GM19238 (cell line): ENCODE data around the gene CAND2.

Experiments used
- DNase-seq: peaks from one replicate; pipeline ENCODE4 v3.0.0; 2011; ENCODE audit warnings: low spot score; ENCODE audit not compliant: insufficient read length

The CAND2 gene

GRCh38 chr3:12807066-12807465, 10.6 kb downstream of the CAND2 start:
- no peak for DNase-seq

DNA sequence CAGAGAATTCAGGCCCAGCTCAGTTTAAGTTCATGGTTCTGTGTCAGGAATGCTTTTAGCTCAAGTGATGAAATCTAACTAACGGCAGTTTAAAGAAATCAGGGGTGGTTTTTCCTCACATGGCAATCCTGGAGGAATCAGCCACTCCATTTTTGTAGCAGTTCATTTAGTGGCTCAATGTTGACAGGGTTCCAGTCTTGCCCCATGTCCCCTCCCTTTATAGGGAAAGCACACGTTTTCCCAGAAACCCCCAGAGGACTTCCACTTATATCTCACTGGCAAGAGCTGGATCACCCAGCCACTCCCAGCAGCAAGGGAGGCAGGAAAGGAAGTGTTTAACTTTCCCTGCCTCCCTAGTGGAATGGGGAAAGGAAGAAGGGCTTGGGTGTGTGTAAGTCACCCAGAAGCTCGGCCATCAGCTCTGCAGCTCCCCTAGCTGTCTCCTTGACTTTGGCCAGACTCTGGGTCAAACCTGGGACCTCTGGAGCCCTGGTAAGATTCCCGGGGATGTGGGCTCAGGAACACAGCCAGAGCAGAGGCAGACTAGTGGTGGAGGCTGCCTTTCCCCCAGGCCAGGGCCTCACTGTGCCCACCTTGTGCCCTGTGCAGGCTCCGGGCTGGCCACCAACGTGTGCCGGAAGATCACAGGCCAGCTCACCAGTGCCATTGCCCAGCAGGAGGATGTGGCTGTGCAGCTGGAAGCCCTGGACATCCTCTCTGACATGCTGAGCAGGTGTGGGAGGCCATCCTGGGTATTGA, 11.3 kb downstream of the CAND2 start:
- DNase-seq = no peak

- DNase-seq = no peak
Measured at GRCh38 chr3:12808587-12808986, 12.1 kb downstream of the CAND2 start.

DNA sequence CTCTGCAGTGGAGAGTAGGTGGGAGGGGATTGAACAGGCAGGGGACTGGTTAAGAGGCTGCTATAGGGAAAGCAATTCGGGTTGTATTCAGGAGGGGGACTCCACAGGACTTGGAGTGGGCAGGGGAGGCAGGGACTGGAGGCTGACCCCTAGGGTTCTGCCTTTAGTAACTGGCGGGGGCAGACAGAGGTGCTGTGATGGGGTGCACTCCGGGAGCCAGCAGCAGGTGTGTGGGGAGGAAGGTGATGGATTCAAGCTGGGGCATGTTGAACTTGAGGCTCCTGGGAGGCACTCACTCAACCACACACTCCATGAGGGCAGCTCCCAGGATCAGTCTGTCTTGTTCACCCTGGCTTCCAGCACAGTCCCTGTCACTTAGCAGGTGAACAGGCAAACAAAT, 12.5 kb downstream of the CAND2 start:
- DNase-seq = no peak

DNA sequence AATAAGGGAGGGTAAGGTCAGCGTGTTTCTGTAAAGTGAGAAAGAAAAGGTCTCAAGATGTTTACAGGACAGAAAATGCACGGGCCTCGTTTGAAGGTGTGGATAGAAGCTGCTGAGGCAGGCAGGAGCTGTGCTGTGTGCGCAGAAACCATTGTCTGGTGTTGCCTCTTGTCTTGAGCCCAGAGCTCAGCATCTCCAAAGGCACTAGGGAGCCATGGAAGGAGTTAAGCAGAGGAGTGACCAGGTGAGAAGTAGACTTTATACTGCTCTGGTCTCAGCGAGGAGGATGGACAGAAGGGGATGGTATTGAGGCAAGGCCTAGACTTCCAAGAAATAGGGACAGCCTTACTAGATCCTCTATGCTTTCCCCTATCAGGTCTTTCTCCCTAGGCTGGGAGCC, 13.0 kb downstream of the CAND2 start:
- DNase-seq = no peak

- peak; percentile 94 for DNase-seq
Measured at GRCh38 chr3:12810013-12810780, 13.7 kb downstream of the CAND2 start.

DNA sequence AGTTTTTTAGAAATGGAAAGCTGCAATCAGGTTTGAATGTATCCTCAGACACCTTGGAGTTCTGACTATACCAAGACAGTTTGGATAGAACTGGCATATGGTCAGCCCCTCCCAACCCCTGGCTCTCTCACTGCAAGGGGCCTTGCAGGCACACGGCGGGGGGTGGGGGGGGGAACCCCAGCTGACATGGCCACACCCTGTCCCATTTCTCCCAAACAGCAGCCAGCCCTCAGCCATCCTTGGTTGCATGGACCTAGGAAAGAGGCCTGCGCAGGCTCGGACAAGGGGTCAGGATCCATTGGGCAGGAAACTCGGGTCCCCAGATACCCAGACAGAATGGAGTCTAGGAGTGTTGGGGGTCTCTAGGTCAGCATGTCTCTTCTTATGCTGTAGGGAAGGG, 14.5 kb downstream of the CAND2 start:
- no peak for DNase-seq

DNA sequence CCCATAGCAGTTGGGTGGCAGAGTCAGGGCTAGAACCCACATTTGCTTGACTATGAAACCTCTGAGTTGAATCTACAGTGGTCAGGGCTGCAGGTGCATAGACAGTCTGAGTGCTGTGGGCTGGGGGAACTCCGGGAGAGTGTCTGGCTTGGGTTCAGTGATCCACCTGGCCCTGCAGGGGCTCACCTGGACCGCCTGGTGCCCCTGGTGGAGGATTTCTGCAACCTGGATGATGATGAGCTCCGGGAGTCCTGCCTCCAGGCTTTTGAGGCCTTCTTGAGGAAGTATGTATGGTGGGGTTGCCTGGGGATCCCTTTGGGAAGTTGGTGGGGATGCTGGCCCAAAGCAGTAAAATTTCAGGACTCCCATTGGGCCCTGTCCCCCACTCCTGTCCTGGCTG, 16.3 kb downstream of the CAND2 start:
- DNase-seq = no peak

- no peak for DNase-seq
Measured at GRCh38 chr3:12813967-12814366, 17.5 kb downstream of the CAND2 start.

DNA sequence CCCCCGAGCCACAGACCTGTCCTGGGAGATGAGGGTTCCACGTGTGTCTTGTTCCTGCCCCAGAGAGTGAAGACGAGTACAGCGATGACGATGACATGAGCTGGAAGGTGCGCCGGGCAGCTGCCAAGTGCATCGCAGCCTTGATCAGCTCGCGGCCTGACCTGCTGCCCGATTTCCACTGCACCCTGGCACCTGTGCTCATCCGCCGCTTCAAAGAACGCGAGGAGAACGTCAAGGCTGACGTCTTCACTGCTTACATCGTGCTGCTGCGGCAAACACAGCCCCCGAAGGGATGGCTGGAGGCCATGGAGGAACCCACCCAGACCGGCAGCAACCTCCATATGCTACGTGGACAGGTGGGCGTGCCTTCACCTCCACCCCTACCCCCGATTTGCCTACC, 18.6 kb downstream of the CAND2 start:
- DNase-seq = no peak

DNA sequence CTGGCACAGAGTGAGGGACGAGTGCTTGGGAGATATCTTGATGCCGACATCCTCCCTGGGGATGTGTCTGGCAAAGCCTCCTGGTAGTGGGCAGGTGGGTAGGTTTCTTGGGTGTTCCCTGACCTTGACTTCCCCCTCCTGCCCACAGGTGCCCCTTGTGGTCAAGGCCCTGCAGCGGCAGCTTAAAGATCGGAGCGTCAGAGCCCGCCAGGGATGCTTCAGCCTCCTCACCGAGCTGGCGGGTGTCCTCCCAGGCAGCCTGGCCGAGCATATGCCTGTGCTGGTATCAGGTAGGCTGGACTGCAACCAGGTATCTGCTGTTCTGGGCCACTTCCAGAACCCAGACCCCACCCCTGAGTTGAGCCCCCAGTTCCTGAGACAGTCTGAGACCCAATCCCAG, 19.2 kb downstream of the CAND2 start:
- no peak for DNase-seq

GRCh38 chr3:12816521-12817342, 20.3 kb downstream of the CAND2 start:
- DNase-seq = no peak

- no peak for DNase-seq
Measured at GRCh38 chr3:12817343-12817710, 20.8 kb downstream of the CAND2 start.

DNA sequence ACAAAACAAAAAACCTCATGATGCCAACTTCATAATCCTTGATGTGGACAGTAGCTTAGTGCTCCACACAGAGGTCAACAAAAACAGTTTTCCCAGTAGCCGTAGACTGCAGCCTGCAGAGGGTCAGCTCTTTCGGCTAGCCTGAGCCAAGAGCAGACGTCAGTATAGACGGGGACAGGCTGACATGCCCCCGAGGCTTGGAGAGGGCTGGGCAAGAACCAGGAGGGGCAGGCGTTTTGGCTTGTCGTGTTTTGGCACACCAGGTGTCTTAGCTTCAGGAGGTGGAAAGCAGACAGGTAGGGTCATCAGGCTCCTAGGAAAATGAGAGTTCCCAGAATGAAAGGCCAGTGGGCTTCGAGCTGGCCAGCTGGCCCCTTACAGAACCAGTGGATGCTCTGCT, 21.8 kb downstream of the CAND2 start:
- no peak for DNase-seq

DNA sequence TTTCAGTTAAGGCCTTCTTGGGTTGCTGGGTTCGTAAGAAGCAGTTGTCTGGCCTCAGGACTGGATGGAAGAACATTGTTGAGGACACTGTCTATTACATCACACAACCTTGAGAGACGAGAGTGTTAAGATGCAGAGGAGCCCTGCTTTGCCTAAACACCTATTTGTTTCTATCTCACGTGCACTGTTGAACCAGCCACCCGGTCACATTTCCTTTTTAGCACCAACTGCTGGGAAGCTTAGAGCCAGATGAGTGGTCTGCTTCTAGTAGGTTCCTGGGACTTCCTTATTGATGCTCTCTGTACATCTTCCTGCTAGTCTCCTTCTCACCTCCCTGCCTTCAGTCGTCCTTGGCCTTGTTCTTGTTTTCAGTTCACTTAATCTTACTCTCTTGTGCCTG, 22.3 kb downstream of the CAND2 start:
- no peak for DNase-seq

GRCh38 chr3:12822725-12823373, 26.4 kb downstream of the CAND2 start:
- DNase-seq = no peak

- DNase-seq = no peak
Measured at GRCh38 chr3:12824299-12824698, 27.8 kb downstream of the CAND2 start.

GRCh38 chr3:12825156-12825555, 28.7 kb downstream of the CAND2 start:
- DNase-seq = no peak

DNA sequence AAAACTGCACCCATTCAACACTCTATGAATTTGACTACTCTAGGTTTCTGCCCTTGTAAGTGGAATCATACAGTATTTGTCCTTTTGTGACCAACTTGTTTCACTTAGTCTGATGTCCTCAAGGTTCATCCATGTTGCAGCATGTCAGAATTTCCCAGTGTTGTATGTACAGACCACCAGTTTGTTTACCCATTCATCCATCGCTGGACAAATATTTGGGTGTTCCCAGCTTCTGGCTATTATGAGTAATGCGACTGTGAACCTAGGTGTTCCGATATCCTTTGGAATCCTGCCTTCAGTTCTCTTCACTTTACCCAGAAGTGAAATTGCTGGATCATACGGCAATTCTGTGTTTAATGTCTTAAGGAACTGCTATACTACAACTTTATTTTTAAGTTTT, 32.3 kb downstream of the CAND2 start:
- DNase-seq = no peak

- no peak for DNase-seq
Measured at GRCh38 chr3:12829404-12829803, 32.9 kb downstream of the CAND2 start.

DNA sequence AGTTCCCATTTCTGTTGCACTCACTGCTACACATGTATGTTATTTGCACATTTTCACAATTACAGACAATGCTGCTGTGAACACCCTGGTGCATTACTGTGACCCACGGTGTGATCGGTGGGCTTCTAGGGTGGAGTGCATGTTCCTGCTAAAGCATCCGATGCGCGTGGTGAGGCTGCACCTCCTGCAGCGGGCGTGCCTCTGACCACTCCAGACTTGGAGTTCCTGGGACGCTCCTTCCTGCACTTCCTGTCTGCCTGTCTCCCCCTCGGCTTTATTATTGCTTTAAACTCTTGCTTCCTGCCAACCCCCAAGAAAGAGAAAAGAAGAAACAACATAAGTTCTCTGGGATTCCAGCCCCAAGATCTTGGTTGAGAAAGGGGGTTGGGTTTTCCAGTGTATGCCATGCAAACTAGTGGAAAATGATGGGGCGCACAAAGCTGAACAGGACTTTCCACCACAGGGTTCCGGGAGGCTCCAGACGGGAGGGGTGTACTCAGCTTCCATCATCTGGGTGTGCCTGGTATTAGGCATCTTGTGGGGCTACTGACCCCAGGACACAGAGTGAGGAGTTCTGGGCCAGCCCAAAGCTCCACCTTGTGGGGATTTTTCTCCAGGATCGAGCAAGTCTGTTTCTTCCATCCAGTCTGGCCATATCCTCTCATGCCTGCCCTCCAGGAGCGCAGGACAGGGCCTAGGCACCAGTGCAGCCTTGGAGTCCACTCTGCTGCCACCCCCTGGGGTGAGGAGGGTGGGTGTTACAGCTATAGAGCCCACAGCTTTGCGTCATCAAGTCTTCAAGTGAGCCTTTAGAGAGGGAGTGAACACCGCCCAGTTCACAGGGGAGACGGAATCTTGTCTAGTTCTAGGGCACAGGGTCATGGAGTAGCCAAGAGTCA, 33.7 kb downstream of the CAND2 start:
- DNase-seq = no peak
